ENCODE measurements around the gene RC3H2.

- TF ChIP-seq, protein P1, sequence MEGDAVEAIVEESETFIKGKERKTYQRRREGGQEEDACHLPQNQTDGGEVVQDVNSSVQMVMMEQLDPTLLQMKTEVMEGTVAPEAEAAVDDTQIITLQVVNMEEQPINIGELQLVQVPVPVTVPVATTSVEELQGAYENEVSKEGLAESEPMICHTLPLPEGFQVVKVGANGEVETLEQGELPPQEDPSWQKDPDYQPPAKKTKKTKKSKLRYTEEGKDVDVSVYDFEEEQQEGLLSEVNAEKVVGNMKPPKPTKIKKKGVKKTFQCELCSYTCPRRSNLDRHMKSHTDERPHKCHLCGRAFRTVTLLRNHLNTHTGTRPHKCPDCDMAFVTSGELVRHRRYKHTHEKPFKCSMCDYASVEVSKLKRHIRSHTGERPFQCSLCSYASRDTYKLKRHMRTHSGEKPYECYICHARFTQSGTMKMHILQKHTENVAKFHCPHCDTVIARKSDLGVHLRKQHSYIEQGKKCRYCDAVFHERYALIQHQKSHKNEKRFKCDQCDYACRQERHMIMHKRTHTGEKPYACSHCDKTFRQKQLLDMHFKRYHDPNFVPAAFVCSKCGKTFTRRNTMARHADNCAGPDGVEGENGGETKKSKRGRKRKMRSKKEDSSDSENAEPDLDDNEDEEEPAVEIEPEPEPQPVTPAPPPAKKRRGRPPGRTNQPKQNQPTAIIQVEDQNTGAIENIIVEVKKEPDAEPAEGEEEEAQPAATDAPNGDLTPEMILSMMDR (IDR thresholded peaks at IDR 0.05): no peak
- peak; percentile 44 to 86 for TF ChIP-seq POLR2A (IDR thresholded peaks at IDR 0.05)
These were observed 26.3 kb upstream of the RC3H2 start, which contains the start of gene ZBTB26 for GRCh38 chr9:122931226-122932121.

All from adrenal gland (tissue), 5 donors.